Activated naive CD8-positive, alpha-beta T cell treated with anti-CD3 and anti-CD28 coated beads, Interleukin-2, amount 10 ng/mL, durations not matched to agents 7 days and 5 days (primary cell): ENCODE measurements around the gene CCDC102A. TPM values are rescaled to one million over a fixed set of nuclear protein-coding genes. Genes with fewer than 3 reads are reported as not detected.

ENCODE experiments used
- ATAC-seq: fragments of 150-1000 bp; cut with Tn5 transposase; one replicate; pipeline ENCODE4 v1.10.0; 2021; ENCODE audit warnings: low read depth, moderate library complexity
- POLR2A ChIA-PET: fragments of 350-600 bp; sonication (Branson Sonifier 250); formaldehyde crosslinking; loops from one replicate; lab custom pipeline; 2021; ENCODE audit warnings: antibody characterized with exemption; lab: Charles Lee
- DNase-seq: peaks from one replicate; pipeline ENCODE4 v3.0.0; 2021
- H3K27ac Mint-ChIP-seq: one replicate; pipeline ENCODE4 v1.8.0; 2022; ENCODE audit warnings: mild to moderate bottlenecking, mixed read lengths
- H3K27me3 Mint-ChIP-seq: one replicate; pipeline ENCODE4 v1.8.0; 2022; ENCODE audit warnings: mild to moderate bottlenecking, moderate library complexity, mixed read lengths
- H3K36me3 Mint-ChIP-seq: one replicate; pipeline ENCODE4 v1.8.0; 2021; ENCODE audit warnings: mild to moderate bottlenecking, mixed read lengths
- H3K4me1 Mint-ChIP-seq: one replicate; pipeline ENCODE4 v1.8.0; 2021; ENCODE audit warnings: mixed read lengths
- H3K4me3 Mint-ChIP-seq: one replicate; pipeline ENCODE4 v1.8.0; 2022; ENCODE audit warnings: mild to moderate bottlenecking, moderate library complexity, mixed read lengths
- H3K9me3 Mint-ChIP-seq: one replicate; pipeline ENCODE4 v1.8.0; 2021; ENCODE audit warnings: mixed read lengths
- total RNA-seq, 2 experiments: library from RNA; stranded (reverse); gene quantifications; one replicate each; pipeline ENCODE4 v1.2.3, GENCODE V29; 2021

The CCDC102A gene
- total RNA-seq, 2 experiments from 2014 or later: 11.3 to 15.1 TPM

- H3K27ac Mint-ChIP-seq: no peak overlapping the region
- POLR2A ChIA-PET: no interaction called here
- no peaks in the 10 kb centered on the region for H3K9me3 Mint-ChIP-seq
- DNase-seq (no peak), ATAC-seq (no peak)
- H3K4me3 Mint-ChIP-seq: no peak overlapping the region
- H3K27me3 Mint-ChIP-seq: peaks cover 21% of the 10 kb centered on the region
- no peaks in the 10 kb centered on the region for H3K36me3 Mint-ChIP-seq
- H3K4me1 Mint-ChIP-seq: peaks cover 15% of the 10 kb centered on the region
These were observed 47.1 kb downstream of the CCDC102A start for GRCh38 chr16:57489229-57489628.

GRCh38 chr16:57486858-57487834 is 49.2 kb downstream of the CCDC102A start:
- POLR2A ChIA-PET: interaction anchor here (1.2 to 2.4 kb wide), 6 partner anchors 14 to 50 kb away, joined by 3 to 10 read pairs (median 5); partner anchors contain the start of genes CCDC102A, CIAPIN1, COQ9 and POLR2C
- H3K27me3 Mint-ChIP-seq: peaks cover 14% of the 10 kb centered on the region
- DNase-seq (no peak), ATAC-seq (no peak)
- H3K36me3 Mint-ChIP-seq: no peaks in the 10 kb centered on the region
- H3K27ac Mint-ChIP-seq: peak overlapping the region; percentile 82
- H3K4me1 Mint-ChIP-seq: peaks cover 13% of the 10 kb centered on the region
- H3K9me3 Mint-ChIP-seq: no peaks in the 10 kb centered on the region
- peak overlapping the region; percentile 82 for H3K4me3 Mint-ChIP-seq

- ATAC-seq (peak; percentile 92), DNase-seq (peak; percentile 89)
- H3K9me3 Mint-ChIP-seq: no peaks in the 10 kb centered on the region
- peak within 1 kb of the TSS; percentile 87 for H3K4me3 Mint-ChIP-seq
- POLR2A ChIA-PET: interaction anchor here (0.8 to 2.4 kb wide), 8 partner anchors 15 to 60 kb away, joined by 3 to 10 read pairs (median 4); partner anchors contain the start of genes ADGRG5, CCDC102A, CIAPIN1 and COQ9
- no peaks in the 10 kb centered on the region for H3K36me3 Mint-ChIP-seq
- peaks cover 6% of the 10 kb centered on the region for H3K27me3 Mint-ChIP-seq
- peak within 1 kb of the TSS; percentile 82 for H3K27ac Mint-ChIP-seq
- H3K4me1 Mint-ChIP-seq: peaks cover 13% of the 10 kb centered on the region
These were observed 50.2 kb downstream of the CCDC102A start, which contains the start of gene DOK4 for GRCh38 chr16:57485916-57486857. TSS of gene DOK4 (minus strand) at chr16:57486493. CDS start at chr16:57479507, 6,986 bp downstream.

GRCh38 chr16:57485091-57485915 is 51.1 kb downstream of the CCDC102A start:
- POLR2A ChIA-PET: interaction anchor here (0.8 to 2.4 kb wide), 5 partner anchors 33 to 61 kb away, joined by 3 to 10 read pairs (median 3); partner anchors contain the start of genes ADGRG5 and CCDC102A
- peaks cover 13% of the 10 kb centered on the region for H3K4me1 Mint-ChIP-seq
- DNase-seq (no peak), ATAC-seq (no peak)
- peak overlapping the region; percentile 87 for H3K4me3 Mint-ChIP-seq
- H3K27me3 Mint-ChIP-seq: peaks cover 6% of the 10 kb centered on the region
- peak overlapping the region; percentile 82 for H3K27ac Mint-ChIP-seq
- no peaks in the 10 kb centered on the region for H3K9me3 Mint-ChIP-seq
- no peaks in the 10 kb centered on the region for H3K36me3 Mint-ChIP-seq

GRCh38 chr16:57484515-57485005 is 51.8 kb downstream of the CCDC102A start:
- no peak overlapping the region for H3K27ac Mint-ChIP-seq
- H3K9me3 Mint-ChIP-seq: no peaks in the 10 kb centered on the region
- POLR2A ChIA-PET: interaction anchor here (1.7 kb wide), 1 partner anchor 23 kb away, joined by 3 read pairs; no protein-coding TSS in a partner anchor
- no peak overlapping the region for H3K4me3 Mint-ChIP-seq
- peaks cover 13% of the 10 kb centered on the region for H3K4me1 Mint-ChIP-seq
- no peaks in the 10 kb centered on the region for H3K36me3 Mint-ChIP-seq
- ATAC-seq (no peak), DNase-seq (no peak)
- H3K27me3 Mint-ChIP-seq: peaks cover 4% of the 10 kb centered on the region

- ATAC-seq (no peak), DNase-seq (no peak)
- POLR2A ChIA-PET: interaction anchor here (1.4 to 1.7 kb wide), 2 partner anchors 19 to 22 kb away, joined by 3 read pairs; no protein-coding TSS in a partner anchor
- Mint-ChIP-seq H3K27ac (no peak overlapping the region), H3K4me1 (peaks cover 13% of the 10 kb centered on the region), H3K36me3 (peaks cover 2% of the 10 kb centered on the region), H3K9me3 (no peaks in the 10 kb centered on the region), H3K27me3 (peaks cover 4% of the 10 kb centered on the region), H3K4me3 (no peak overlapping the region)
These were observed 52.5 kb downstream of the CCDC102A start for GRCh38 chr16:57483725-57484514.

GRCh38 chr16:57482845-57483545 is 53.4 kb downstream of the CCDC102A start:
- H3K4me1 Mint-ChIP-seq: peaks cover 13% of the 10 kb centered on the region
- H3K27ac Mint-ChIP-seq: no peak overlapping the region
- POLR2A ChIA-PET: interaction anchor here (1.4 to 1.7 kb wide), 2 partner anchors 18 to 21 kb away, joined by 3 read pairs; no protein-coding TSS in a partner anchor
- no peak for DNase-seq
- no peaks in the 10 kb centered on the region for H3K9me3 Mint-ChIP-seq
- no peak for ATAC-seq
- peaks cover 2% of the 10 kb centered on the region for H3K27me3 Mint-ChIP-seq
- peaks cover 4% of the 10 kb centered on the region for H3K36me3 Mint-ChIP-seq
- no peak overlapping the region for H3K4me3 Mint-ChIP-seq

GRCh38 chr16:57481421-57481820 is 55.0 kb downstream of the CCDC102A start:
- no peaks in the 10 kb centered on the region for H3K9me3 Mint-ChIP-seq
- H3K4me3 Mint-ChIP-seq: no peak overlapping the region
- peaks cover 10% of the 10 kb centered on the region for H3K4me1 Mint-ChIP-seq
- H3K27ac Mint-ChIP-seq: no peak overlapping the region
- POLR2A ChIA-PET: interaction anchor here (0.8 to 1.1 kb wide), 2 partner anchors 34 to 48 kb away, joined by 3 to 4 read pairs; partner anchors contain the start of genes CIAPIN1 and COQ9
- H3K27me3 Mint-ChIP-seq: peaks cover 2% of the 10 kb centered on the region
- H3K36me3 Mint-ChIP-seq: peaks cover 4% of the 10 kb centered on the region
- no peak for ATAC-seq
- no peak for DNase-seq

- POLR2A ChIA-PET: no interaction called here
These were observed 55.6 kb downstream of the CCDC102A start for GRCh38 chr16:57480754-57481230.

GRCh38 chr16:57479976-57480753 is 56.2 kb downstream of the CCDC102A start:
- Mint-ChIP-seq H3K27ac (no peak overlapping the region), H3K4me3 (no peak overlapping the region), H3K9me3 (no peaks in the 10 kb centered on the region), H3K4me1 (peaks cover 12% of the 10 kb centered on the region), H3K27me3 (peaks cover 1% of the 10 kb centered on the region), H3K36me3 (peaks cover 4% of the 10 kb centered on the region)
- ATAC-seq (no peak), DNase-seq (no peak)
- POLR2A ChIA-PET: interaction anchor here (1.7 kb wide), 1 partner anchor 18 kb away, joined by 5 read pairs; the partner anchor contains the start of gene POLR2C

More at GRCh38 chr16:57480754-57481230, 55.6 kb downstream of the CCDC102A start:
- Mint-ChIP-seq H3K27ac (no peak overlapping the region), H3K4me3 (no peak overlapping the region), H3K27me3 (peaks cover 2% of the 10 kb centered on the region), H3K36me3 (peaks cover 4% of the 10 kb centered on the region), H3K4me1 (peaks cover 14% of the 10 kb centered on the region), H3K9me3 (no peaks in the 10 kb centered on the region)
- ATAC-seq: no peak
- no peak for DNase-seq
